ENCODE results near the gene DENND6A.

DNA sequence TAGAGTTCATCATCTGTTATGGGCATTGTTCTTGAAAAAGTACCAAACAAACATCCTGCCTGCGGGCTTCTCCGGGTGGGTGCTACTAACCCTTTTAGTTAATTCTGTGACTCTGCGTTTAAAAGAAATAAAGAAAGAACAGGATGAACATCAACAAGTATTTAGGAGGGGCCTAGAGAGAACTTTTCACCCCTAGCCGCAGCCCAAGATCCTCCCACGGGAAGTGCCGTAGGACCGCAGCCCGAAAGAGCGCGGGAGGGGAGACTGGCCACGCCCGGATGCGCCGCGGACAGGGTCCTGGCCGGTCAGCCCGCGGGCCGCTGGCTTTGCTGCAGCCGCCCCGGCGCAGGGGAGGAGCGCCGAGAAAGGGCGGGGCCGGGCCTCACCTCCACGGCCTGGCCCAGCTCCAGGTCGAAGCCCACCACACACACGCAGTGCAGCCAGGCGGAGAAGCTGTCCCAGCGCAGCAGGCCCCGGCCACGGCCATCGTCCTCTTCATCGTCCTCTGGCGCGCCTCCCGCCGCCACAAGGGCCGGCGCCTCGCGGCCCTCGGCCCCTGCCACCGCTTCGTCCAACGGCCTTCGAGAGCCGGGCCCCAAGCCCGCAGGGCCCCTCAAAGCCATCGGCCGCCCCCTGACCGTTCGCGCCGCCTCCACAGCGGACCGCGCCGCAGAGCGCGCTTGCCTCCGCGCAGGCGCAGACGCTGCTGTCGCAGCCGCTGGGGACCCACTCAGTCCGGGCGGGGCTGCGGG is at the start of gene DENND6A:
- TF ChIP-seq, protein P1, sequence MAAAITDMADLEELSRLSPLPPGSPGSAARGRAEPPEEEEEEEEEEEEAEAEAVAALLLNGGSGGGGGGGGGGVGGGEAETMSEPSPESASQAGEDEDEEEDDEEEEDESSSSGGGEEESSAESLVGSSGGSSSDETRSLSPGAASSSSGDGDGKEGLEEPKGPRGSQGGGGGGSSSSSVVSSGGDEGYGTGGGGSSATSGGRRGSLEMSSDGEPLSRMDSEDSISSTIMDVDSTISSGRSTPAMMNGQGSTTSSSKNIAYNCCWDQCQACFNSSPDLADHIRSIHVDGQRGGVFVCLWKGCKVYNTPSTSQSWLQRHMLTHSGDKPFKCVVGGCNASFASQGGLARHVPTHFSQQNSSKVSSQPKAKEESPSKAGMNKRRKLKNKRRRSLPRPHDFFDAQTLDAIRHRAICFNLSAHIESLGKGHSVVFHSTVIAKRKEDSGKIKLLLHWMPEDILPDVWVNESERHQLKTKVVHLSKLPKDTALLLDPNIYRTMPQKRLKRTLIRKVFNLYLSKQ (tag by site-specific recombination; IDR thresholded peaks at IDR 0.05; ENCODE audit: borderline replicate concordance): no peak
- TF ChIP-seq ZBTB8A (tag by site-specific recombination; IDR thresholded peaks at IDR 0.05) (peak; percentile 41), YY1 (tag by site-specific recombination; IDR thresholded peaks at IDR 0.05) (no peak; the same call in 1 of the 2 replicates), KLF10 (tag by site-specific recombination; IDR thresholded peaks at IDR 0.05) (0 out of 2 replicates have a peak, but pooled peaks have one; percentile 50), ZNF354C (tag by site-specific recombination; IDR thresholded peaks at IDR 0.05; ENCODE audit: borderline replicate concordance, low read depth) (no peak), SALL2 (tag by site-specific recombination; IDR thresholded peaks at IDR 0.05; ENCODE audit: borderline replicate concordance) (no peak)
- TF ChIP-seq, protein P2, sequence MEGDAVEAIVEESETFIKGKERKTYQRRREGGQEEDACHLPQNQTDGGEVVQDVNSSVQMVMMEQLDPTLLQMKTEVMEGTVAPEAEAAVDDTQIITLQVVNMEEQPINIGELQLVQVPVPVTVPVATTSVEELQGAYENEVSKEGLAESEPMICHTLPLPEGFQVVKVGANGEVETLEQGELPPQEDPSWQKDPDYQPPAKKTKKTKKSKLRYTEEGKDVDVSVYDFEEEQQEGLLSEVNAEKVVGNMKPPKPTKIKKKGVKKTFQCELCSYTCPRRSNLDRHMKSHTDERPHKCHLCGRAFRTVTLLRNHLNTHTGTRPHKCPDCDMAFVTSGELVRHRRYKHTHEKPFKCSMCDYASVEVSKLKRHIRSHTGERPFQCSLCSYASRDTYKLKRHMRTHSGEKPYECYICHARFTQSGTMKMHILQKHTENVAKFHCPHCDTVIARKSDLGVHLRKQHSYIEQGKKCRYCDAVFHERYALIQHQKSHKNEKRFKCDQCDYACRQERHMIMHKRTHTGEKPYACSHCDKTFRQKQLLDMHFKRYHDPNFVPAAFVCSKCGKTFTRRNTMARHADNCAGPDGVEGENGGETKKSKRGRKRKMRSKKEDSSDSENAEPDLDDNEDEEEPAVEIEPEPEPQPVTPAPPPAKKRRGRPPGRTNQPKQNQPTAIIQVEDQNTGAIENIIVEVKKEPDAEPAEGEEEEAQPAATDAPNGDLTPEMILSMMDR (tag by site-specific recombination; IDR thresholded peaks at IDR 0.05): no peak
- TF ChIP-seq, protein P3, sequence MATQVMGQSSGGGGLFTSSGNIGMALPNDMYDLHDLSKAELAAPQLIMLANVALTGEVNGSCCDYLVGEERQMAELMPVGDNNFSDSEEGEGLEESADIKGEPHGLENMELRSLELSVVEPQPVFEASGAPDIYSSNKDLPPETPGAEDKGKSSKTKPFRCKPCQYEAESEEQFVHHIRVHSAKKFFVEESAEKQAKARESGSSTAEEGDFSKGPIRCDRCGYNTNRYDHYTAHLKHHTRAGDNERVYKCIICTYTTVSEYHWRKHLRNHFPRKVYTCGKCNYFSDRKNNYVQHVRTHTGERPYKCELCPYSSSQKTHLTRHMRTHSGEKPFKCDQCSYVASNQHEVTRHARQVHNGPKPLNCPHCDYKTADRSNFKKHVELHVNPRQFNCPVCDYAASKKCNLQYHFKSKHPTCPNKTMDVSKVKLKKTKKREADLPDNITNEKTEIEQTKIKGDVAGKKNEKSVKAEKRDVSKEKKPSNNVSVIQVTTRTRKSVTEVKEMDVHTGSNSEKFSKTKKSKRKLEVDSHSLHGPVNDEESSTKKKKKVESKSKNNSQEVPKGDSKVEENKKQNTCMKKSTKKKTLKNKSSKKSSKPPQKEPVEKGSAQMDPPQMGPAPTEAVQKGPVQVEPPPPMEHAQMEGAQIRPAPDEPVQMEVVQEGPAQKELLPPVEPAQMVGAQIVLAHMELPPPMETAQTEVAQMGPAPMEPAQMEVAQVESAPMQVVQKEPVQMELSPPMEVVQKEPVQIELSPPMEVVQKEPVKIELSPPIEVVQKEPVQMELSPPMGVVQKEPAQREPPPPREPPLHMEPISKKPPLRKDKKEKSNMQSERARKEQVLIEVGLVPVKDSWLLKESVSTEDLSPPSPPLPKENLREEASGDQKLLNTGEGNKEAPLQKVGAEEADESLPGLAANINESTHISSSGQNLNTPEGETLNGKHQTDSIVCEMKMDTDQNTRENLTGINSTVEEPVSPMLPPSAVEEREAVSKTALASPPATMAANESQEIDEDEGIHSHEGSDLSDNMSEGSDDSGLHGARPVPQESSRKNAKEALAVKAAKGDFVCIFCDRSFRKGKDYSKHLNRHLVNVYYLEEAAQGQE (tag by site-specific recombination; IDR thresholded peaks at IDR 0.05): no peak
- TF ChIP-seq, protein P4, sequence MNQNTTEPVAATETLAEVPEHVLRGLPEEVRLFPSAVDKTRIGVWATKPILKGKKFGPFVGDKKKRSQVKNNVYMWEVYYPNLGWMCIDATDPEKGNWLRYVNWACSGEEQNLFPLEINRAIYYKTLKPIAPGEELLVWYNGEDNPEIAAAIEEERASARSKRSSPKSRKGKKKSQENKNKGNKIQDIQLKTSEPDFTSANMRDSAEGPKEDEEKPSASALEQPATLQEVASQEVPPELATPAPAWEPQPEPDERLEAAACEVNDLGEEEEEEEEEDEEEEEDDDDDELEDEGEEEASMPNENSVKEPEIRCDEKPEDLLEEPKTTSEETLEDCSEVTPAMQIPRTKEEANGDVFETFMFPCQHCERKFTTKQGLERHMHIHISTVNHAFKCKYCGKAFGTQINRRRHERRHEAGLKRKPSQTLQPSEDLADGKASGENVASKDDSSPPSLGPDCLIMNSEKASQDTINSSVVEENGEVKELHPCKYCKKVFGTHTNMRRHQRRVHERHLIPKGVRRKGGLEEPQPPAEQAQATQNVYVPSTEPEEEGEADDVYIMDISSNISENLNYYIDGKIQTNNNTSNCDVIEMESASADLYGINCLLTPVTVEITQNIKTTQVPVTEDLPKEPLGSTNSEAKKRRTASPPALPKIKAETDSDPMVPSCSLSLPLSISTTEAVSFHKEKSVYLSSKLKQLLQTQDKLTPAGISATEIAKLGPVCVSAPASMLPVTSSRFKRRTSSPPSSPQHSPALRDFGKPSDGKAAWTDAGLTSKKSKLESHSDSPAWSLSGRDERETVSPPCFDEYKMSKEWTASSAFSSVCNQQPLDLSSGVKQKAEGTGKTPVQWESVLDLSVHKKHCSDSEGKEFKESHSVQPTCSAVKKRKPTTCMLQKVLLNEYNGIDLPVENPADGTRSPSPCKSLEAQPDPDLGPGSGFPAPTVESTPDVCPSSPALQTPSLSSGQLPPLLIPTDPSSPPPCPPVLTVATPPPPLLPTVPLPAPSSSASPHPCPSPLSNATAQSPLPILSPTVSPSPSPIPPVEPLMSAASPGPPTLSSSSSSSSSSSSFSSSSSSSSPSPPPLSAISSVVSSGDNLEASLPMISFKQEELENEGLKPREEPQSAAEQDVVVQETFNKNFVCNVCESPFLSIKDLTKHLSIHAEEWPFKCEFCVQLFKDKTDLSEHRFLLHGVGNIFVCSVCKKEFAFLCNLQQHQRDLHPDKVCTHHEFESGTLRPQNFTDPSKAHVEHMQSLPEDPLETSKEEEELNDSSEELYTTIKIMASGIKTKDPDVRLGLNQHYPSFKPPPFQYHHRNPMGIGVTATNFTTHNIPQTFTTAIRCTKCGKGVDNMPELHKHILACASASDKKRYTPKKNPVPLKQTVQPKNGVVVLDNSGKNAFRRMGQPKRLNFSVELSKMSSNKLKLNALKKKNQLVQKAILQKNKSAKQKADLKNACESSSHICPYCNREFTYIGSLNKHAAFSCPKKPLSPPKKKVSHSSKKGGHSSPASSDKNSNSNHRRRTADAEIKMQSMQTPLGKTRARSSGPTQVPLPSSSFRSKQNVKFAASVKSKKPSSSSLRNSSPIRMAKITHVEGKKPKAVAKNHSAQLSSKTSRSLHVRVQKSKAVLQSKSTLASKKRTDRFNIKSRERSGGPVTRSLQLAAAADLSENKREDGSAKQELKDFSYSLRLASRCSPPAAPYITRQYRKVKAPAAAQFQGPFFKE (tag by site-specific recombination; IDR thresholded peaks at IDR 0.05; ENCODE audit: borderline replicate concordance): no peak
- TF ChIP-seq, protein P5, sequence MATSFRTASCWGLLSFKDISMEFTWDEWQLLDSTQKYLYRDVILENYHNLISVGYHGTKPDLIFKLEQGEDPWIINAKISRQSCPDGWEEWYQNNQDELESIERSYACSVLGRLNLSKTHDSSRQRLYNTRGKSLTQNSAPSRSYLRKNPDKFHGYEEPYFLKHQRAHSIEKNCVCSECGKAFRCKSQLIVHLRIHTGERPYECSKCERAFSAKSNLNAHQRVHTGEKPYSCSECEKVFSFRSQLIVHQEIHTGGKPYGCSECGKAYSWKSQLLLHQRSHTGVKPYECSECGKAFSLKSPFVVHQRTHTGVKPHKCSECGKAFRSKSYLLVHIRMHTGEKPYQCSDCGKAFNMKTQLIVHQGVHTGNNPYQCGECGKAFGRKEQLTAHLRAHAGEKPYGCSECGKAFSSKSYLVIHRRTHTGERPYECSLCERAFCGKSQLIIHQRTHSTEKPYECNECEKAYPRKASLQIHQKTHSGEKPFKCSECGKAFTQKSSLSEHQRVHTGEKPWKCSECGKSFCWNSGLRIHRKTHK (tag by site-specific recombination; IDR thresholded peaks at IDR 0.05): no peak
